ENCODE measurements around the gene DMWD.

- TF ChIP-seq CTCF (IDR thresholded peaks at IDR 0.05) (no peak), POLR2A (IDR thresholded peaks at IDR 0.05) (no peak)
Measured at GRCh38 chr19:45780448-45781213, 12.0 kb downstream of the DMWD start.
